ENCODE measurements around the gene UBE2R2.

Gene UBE2R2

DNA sequence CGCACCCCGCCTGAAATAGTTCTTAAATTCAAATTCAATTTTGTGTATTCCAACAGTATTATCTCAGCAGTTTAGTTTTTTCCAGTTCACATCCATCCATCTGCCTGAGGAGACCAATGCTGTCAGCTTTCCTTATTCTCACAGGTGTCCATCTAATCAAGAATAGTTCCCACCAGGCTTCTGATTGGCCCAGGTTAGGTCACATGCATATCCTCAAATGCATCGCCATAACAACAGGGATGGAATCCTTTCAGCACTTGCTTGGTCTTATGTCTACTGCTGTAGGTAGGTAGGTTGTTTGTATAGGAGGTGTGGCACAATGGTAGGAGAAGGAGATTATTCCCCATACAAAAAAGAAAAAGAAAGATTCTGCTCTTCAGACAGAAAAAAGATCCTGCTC is 91.2 kb downstream of the UBE2R2 start:
- peaks cover 7 to 11% of the 10 kb centered on the region in 2 donors for H3K36me3 ChIP-seq (ENCODE audit: control insufficient read depth in 2 of 2, insufficient read depth in 2 of 2, low read length in 2 of 2)
- H3K9me3 ChIP-seq (ENCODE audit: control insufficient read depth in 2 of 2, low read length in 2 of 2), result no peaks in the 10 kb centered on the region
- no peak overlapping the region for H3K9ac ChIP-seq (ENCODE audit: low read depth in 1 of 2, low read length in 2 of 2)
- no peaks in the 10 kb centered on the region for H3K4me1 ChIP-seq (ENCODE audit: control insufficient read depth in 2 of 2, insufficient read depth in 2 of 2, low read length in 2 of 2)
- H3K27me3 ChIP-seq (ENCODE audit: control insufficient read depth in 2 of 2, insufficient read depth in 2 of 2, low read length in 2 of 2), result no peaks in the 10 kb centered on the region
- H3K27ac ChIP-seq (ENCODE audit: low read depth in 2 of 2, low read length in 2 of 2), result no peak overlapping the region
- H3K4me3 ChIP-seq (ENCODE audit: low read length in 2 of 2), result no peak overlapping the region

DNA sequence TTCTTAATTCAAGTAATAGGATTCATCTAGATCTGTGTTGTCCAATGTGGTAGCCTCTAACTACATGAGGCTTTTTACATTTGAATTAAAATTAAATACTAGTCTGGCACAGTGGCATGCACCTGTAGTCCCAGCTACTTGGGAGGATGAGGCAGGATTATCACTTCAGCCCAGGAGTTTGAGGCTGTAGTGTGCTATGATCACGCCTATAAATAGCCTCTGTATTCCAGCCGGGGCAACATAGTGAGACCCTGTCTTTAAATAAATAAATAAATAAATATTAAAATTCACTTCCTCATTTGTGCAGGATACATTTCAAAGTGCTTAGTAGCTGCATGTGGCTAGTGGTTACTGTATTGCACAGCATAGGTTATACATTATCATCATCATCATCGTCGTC is 91.8 kb downstream of the UBE2R2 start:
- no peak overlapping the region for H3K4me3 ChIP-seq (ENCODE audit: low read length in 2 of 2)
- no peak overlapping the region for H3K9ac ChIP-seq (ENCODE audit: low read depth in 1 of 2, low read length in 2 of 2)
- H3K27me3 ChIP-seq (ENCODE audit: control insufficient read depth in 2 of 2, insufficient read depth in 2 of 2, low read length in 2 of 2), result no peaks in the 10 kb centered on the region
- H3K36me3 ChIP-seq (ENCODE audit: control insufficient read depth in 2 of 2, insufficient read depth in 2 of 2, low read length in 2 of 2), result peaks cover 3 to 14% of the 10 kb centered on the region in 2 donors
- no peaks in the 10 kb centered on the region for H3K4me1 ChIP-seq (ENCODE audit: control insufficient read depth in 2 of 2, insufficient read depth in 2 of 2, low read length in 2 of 2)
- H3K9me3 ChIP-seq (ENCODE audit: control insufficient read depth in 2 of 2, low read length in 2 of 2), result no peaks in the 10 kb centered on the region
- no peak overlapping the region for H3K27ac ChIP-seq (ENCODE audit: low read depth in 2 of 2, low read length in 2 of 2)

DNA sequence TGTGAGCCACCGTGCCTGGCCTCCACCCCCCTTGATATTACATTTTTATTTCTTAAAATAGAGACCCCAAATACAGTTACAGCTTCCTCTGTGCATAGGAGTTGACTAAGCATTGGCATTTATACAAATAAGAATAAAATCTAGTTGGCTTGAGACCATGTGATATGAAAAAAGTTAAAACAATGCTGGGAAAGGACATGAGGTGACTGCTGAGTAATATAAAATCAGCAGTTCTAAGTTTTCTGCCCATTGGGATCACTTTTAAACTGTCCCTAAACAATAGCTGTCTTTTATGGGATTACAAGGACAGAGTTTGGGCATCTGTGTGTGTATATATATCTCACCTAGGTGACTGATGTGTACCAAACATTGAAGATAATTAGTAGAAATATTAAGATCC is 96.6 kb downstream of the UBE2R2 start:
- H3K4me1 ChIP-seq (ENCODE audit: control insufficient read depth in 2 of 2, insufficient read depth in 2 of 2, low read length in 2 of 2), result no peaks in the 10 kb centered on the region
- H3K9ac ChIP-seq (ENCODE audit: low read depth in 1 of 2, low read length in 2 of 2), result no peak overlapping the region
- H3K27me3 ChIP-seq (ENCODE audit: control insufficient read depth in 2 of 2, insufficient read depth in 2 of 2, low read length in 2 of 2), result no peaks in the 10 kb centered on the region
- peaks cover 22 to 44% of the 10 kb centered on the region in 2 donors for H3K36me3 ChIP-seq (ENCODE audit: control insufficient read depth in 2 of 2, insufficient read depth in 2 of 2, low read length in 2 of 2)
- no peaks in the 10 kb centered on the region for H3K9me3 ChIP-seq (ENCODE audit: control insufficient read depth in 2 of 2, low read length in 2 of 2)
- no peak overlapping the region for H3K4me3 ChIP-seq (ENCODE audit: low read length in 2 of 2)
- no peak overlapping the region for H3K27ac ChIP-seq (ENCODE audit: low read depth in 2 of 2, low read length in 2 of 2)

DNA sequence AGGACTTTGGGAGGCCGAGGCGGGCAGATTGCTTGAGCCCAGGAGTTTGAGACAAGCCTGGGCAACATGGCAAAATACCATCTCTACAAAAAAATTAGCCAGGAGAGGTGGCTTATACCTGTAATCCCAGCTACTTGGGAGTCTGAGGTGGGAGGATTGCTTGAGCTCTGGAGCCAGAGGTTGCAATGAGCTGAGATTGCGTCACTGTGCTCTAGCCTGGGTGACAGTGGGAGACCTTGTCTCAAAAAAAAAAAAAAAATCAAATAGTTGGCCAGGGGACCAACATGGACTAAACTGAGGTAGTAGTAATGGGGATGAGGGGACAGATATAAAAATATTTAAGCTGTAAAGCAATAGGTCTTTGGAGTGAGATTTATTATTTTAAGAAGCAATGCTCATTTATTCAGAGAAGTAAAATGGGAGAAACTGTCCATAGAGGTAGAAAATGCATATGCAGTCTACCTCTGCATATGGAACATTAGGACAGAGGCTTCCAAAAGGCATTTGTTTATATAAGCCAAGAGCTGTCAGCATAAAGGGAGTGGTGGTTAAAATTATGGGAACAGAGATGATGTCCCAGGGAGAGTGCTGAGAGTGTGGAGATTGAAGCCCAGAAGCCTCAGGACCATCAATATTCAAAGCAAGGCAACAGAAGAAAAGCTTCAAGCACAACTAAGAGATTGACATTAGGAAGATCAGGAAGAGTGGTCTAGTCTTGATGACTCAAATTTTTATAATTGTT is 98.1 kb downstream of the UBE2R2 start:
- no peaks in the 10 kb centered on the region for H3K4me1 ChIP-seq (ENCODE audit: control insufficient read depth in 2 of 2, insufficient read depth in 2 of 2, low read length in 2 of 2)
- no peak overlapping the region for H3K9ac ChIP-seq (ENCODE audit: low read depth in 1 of 2, low read length in 2 of 2)
- H3K9me3 ChIP-seq (ENCODE audit: control insufficient read depth in 2 of 2, low read length in 2 of 2), result no peaks in the 10 kb centered on the region
- H3K27me3 ChIP-seq (ENCODE audit: control insufficient read depth in 2 of 2, insufficient read depth in 2 of 2, low read length in 2 of 2), result no peaks in the 10 kb centered on the region
- H3K36me3 ChIP-seq (ENCODE audit: control insufficient read depth in 2 of 2, insufficient read depth in 2 of 2, low read length in 2 of 2), result peaks cover 31 to 52% of the 10 kb centered on the region in 2 donors
- H3K4me3 ChIP-seq (ENCODE audit: low read length in 2 of 2), result no peak overlapping the region
- H3K27ac ChIP-seq (ENCODE audit: low read depth in 2 of 2, low read length in 2 of 2), result no peak overlapping the region

DNA sequence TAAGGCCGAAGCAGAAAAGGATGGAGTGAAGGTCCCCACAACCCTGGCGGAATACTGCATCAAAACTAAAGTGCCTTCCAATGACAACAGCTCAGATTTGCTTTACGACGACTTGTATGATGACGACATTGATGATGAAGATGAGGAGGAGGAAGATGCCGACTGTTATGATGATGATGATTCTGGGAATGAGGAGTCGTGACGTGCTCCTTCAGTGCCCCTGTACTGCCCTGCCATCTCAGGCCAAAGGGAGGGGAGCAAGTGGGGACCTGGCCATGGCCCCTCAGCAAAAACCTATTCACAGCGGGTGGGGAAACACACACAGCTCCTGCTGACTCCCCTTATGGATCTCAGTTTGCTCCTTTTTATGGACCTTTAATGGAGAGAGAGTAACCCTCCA is 100.1 kb downstream of the UBE2R2 start:
- Histone ChIP-seq H3K9me3 (ENCODE audit: control insufficient read depth in 2 of 2, low read length in 2 of 2) (no peaks in the 10 kb centered on the region), H3K27me3 (ENCODE audit: control insufficient read depth in 2 of 2, insufficient read depth in 2 of 2, low read length in 2 of 2) (no peaks in the 10 kb centered on the region), H3K9ac (ENCODE audit: low read depth in 1 of 2, low read length in 2 of 2) (no peak overlapping the region), H3K4me3 (ENCODE audit: low read length in 2 of 2) (no peak overlapping the region), H3K27ac (ENCODE audit: low read depth in 2 of 2, low read length in 2 of 2) (no peak overlapping the region), H3K4me1 (ENCODE audit: control insufficient read depth in 2 of 2, insufficient read depth in 2 of 2, low read length in 2 of 2) (no peaks in the 10 kb centered on the region), H3K36me3 (ENCODE audit: control insufficient read depth in 2 of 2, insufficient read depth in 2 of 2, low read length in 2 of 2) (peaks cover 40 to 70% of the 10 kb centered on the region in 2 donors)

DNA sequence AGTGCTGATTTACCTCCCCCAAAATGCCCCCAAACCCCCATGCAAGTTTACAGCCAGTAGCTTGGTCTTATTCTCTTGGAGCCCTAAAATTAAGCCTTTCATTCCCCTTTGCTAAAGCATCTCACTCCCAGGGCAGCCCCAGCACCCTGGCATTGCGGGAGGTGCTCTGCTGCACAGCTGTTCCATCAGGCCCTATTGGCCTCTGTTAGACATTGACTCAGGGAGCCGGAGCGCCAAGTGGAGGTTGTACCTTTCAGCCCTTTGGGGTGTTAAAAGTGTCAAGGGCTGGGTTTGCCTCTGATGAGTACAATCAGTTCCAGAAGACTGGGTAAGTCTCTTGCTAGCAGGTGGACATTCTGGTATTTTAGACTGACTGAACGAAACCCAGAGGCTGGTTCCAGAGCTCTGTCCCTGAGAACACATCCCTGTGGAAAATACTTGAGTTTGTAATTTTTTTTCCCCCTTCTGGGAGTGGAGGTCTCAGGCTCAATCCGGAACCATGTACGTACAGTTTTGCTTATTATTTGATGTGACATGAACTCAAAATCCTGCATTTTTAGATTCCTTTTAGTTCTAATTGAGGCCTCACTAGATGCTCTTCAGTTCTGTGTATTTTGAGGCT is 102.4 kb downstream of the UBE2R2 start:
- Histone ChIP-seq H3K36me3 (ENCODE audit: control insufficient read depth in 2 of 2, insufficient read depth in 2 of 2, low read length in 2 of 2) (peaks cover 63 to 77% of the 10 kb centered on the region in 2 donors), H3K9me3 (ENCODE audit: control insufficient read depth in 2 of 2, low read length in 2 of 2) (no peaks in the 10 kb centered on the region), H3K4me1 (ENCODE audit: control insufficient read depth in 2 of 2, insufficient read depth in 2 of 2, low read length in 2 of 2) (no peaks in the 10 kb centered on the region), H3K4me3 (ENCODE audit: low read length in 2 of 2) (no peak overlapping the region), H3K27me3 (ENCODE audit: control insufficient read depth in 2 of 2, insufficient read depth in 2 of 2, low read length in 2 of 2) (no peaks in the 10 kb centered on the region), H3K27ac (ENCODE audit: low read depth in 2 of 2, low read length in 2 of 2) (no peak overlapping the region), H3K9ac (ENCODE audit: low read depth in 1 of 2, low read length in 2 of 2) (no peak overlapping the region)

DNA sequence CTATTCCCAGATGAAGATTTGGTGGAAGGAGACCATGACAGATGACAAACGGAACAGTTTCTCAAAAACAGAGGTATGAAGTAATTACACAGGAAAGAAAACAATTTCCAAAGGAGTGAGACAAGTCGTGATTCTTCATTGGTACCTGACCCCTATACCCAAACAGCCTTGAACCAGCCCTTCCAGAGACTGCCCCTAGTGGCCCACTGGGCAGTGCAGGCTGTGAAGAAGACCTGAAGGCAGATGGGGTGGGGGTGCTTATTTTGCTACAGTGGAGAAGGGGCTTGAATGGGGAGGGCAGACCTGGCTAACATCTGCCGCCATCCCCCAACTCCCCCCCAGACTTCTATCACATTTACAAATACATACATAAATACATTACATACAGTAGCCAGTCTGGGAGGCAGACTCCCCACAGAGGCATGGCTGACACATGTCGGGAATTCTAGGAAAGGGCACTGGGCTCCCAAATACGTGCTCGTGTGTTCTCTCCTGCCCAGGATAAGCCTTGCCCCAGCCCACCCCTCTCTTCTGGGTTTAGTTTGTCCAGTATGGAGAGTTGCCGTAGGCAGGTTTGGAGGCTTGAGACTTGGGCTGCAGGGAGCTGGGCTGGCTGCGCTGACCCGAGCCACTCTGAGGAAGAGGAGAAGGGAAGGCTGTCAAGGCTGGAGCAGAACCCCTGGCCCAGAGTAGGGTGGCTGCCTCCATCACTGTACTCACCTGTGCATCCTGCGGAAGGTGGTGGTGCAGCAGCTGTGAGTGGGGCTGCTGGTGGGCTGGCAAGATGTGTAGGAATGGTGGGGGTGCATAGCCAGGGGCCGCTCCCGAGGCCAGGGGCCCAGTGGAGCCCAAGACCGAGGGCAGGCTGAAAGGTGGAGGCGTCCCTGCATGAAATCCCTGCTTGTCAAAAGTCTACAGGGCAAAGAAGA is 105.3 kb downstream of the UBE2R2 start:
- no peaks in the 10 kb centered on the region for H3K4me1 ChIP-seq (ENCODE audit: control insufficient read depth in 2 of 2, insufficient read depth in 2 of 2, low read length in 2 of 2)
- H3K27ac ChIP-seq (ENCODE audit: low read depth in 2 of 2, low read length in 2 of 2), result no peak overlapping the region
- H3K36me3 ChIP-seq (ENCODE audit: control insufficient read depth in 2 of 2, insufficient read depth in 2 of 2, low read length in 2 of 2), result peaks cover 82 to 86% of the 10 kb centered on the region in 2 donors
- no peaks in the 10 kb centered on the region for H3K27me3 ChIP-seq (ENCODE audit: control insufficient read depth in 2 of 2, insufficient read depth in 2 of 2, low read length in 2 of 2)
- H3K9ac ChIP-seq (ENCODE audit: low read depth in 1 of 2, low read length in 2 of 2), result no peak overlapping the region
- H3K4me3 ChIP-seq (ENCODE audit: low read length in 2 of 2), result no peak overlapping the region
- no peaks in the 10 kb centered on the region for H3K9me3 ChIP-seq (ENCODE audit: control insufficient read depth in 2 of 2, low read length in 2 of 2)

DNA sequence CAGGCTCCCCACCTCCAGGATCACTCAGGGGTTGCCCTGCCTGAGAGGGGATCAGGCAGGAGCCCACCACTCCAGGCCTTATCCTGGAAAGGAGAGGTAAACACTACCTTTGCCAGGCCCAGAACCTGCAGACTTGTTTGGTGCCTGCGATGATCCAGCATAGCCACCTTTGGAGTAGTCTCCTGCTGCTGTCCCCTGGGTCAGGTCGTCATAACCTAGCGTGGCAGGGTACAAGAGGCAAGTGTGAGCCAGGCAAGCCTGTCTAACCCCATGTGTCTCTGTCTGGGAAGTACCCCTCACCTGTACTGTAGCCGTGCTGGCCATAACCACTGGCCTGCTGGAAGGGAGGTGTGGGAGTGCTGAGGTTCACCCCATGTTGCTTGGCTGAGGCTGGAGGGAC is 106.1 kb downstream of the UBE2R2 start:
- peaks cover 82 to 88% of the 10 kb centered on the region in 2 donors for H3K36me3 ChIP-seq (ENCODE audit: control insufficient read depth in 2 of 2, insufficient read depth in 2 of 2, low read length in 2 of 2)

DNA sequence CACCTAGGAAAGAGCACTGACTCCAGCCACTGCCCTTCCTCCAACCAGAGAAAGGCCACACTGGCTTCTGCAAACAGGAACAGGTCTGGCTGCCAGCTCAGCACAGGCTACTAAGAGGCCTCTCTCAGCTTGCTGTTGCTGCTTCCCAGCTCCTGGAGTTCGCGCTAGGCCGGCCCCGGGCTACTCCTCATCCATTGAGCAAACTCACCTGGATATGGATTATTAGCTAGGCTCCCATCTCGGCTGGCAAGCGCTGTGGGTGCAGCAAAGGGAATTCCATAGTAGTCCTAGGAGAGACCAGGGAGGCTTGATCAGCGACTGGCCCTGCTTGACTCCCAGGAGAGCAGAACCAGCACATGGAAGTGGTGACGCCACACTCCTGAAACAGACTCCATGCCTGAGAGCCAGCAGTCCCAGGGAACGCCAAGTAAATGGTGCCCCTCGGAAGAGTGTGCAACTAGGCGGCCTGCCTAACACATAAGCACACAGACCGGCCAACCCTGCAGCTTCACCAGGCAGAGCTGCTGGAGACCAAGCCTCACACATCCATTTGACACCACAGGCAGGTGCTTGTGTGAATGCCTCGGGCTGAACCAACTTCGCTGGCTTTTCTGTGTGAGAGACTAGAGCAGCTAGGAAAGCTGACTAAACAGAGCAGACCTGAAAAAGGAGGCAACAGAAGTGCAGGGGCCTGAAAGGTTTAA is 107.2 kb downstream of the UBE2R2 start:
- no peak overlapping the region for H3K27ac ChIP-seq (ENCODE audit: low read depth in 2 of 2, low read length in 2 of 2)
- no peak overlapping the region for H3K4me3 ChIP-seq (ENCODE audit: low read length in 2 of 2)
- H3K4me1 ChIP-seq (ENCODE audit: control insufficient read depth in 2 of 2, insufficient read depth in 2 of 2, low read length in 2 of 2), result no peaks in the 10 kb centered on the region
- no peaks in the 10 kb centered on the region for H3K27me3 ChIP-seq (ENCODE audit: control insufficient read depth in 2 of 2, insufficient read depth in 2 of 2, low read length in 2 of 2)
- no peaks in the 10 kb centered on the region for H3K9me3 ChIP-seq (ENCODE audit: control insufficient read depth in 2 of 2, low read length in 2 of 2)
- peaks cover 81 to 88% of the 10 kb centered on the region in 2 donors for H3K36me3 ChIP-seq (ENCODE audit: control insufficient read depth in 2 of 2, insufficient read depth in 2 of 2, low read length in 2 of 2)
- H3K9ac ChIP-seq (ENCODE audit: low read depth in 1 of 2, low read length in 2 of 2), result no peak overlapping the region

More for the DNA sequence above, 106.1 kb downstream of the UBE2R2 start:
- no peaks in the 10 kb centered on the region for H3K9me3 ChIP-seq (ENCODE audit: control insufficient read depth in 2 of 2, low read length in 2 of 2)
- no peak overlapping the region for H3K9ac ChIP-seq (ENCODE audit: low read depth in 1 of 2, low read length in 2 of 2)
- no peak overlapping the region for H3K4me3 ChIP-seq (ENCODE audit: low read length in 2 of 2)
- H3K4me1 ChIP-seq (ENCODE audit: control insufficient read depth in 2 of 2, insufficient read depth in 2 of 2, low read length in 2 of 2), result no peaks in the 10 kb centered on the region
- H3K27me3 ChIP-seq (ENCODE audit: control insufficient read depth in 2 of 2, insufficient read depth in 2 of 2, low read length in 2 of 2), result no peaks in the 10 kb centered on the region
- H3K27ac ChIP-seq (ENCODE audit: low read depth in 2 of 2, low read length in 2 of 2), result no peak overlapping the region

All from mucosa of rectum (tissue), 2 donors.